Hematopoietic multipotent progenitor cell treated with erythropoietin and hydrocortisone succinate and interleukin-3 and kit ligand, for 4 days (in vitro differentiated cells): ENCODE data around the gene FHL3.
"Not testable (repeated sequence)": the region's sequence is repeated elsewhere in the genome, so short reads cannot be mapped to it uniquely, and the experiment has no call there.

Experiments
- DNase-seq: peaks from one replicate; pipeline ENCODE4 v3.0.0-alpha.2; 2015

FHL3 gene

DNA sequence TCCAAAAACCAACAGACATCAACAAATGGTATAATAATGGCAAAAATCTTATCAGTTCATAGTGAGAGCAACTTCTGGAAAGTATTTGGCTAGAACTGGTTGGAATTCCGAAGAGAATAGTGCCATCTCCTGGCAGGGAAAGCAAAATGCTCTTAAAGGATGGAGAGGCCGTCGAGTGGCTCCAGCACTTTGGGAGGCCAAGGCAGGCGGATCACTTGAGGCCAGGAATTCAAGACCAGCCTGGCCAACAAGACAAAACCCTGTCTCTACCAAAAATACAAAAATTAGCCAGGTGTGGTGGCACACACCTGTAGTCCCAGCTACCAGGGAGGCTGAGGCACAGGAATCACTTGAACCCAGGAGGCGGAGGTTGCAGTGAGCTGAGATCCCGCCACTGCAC is 30.2 kb downstream of the FHL3 start:
- peak; percentile 72 for DNase-seq

DNA sequence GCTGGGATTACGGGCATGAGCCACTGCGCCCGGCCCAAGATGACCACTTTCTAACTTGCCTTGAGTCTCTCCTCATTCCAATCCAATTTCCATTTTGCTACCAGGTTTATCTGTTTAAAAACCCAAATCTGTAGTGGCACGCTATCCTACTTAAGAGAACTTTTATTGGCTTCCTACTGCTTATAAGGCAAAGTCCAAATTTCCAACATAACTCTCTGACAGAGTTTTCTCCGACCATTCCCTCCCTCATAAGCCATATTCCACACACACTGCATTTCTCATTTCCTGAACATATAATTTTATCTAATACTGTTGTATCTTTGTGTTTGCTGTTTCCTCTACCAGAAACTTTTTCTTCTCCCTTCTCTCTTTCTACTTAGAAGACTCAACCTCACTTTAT is 30.7 kb downstream of the FHL3 start:
- no peak for DNase-seq

DNA sequence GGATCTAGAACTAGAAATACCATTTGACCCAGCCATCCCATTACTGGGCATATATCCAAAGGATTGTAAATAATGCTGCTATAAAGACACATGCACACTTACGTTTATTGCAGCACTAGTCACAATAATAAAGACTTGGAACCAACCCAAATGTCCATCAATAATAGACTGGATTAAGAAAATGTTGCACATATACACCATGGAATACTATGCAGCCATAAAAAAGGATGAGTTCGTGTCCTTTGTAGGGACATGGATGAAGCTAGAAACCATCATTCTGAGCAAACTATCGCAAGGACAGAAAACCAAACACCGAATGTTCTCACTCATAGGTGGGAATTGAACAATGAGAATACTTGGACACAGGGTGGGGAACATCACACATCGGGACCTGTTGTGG is 31.6 kb downstream of the FHL3 start:
- DNase-seq: not testable (repeated sequence)

DNA sequence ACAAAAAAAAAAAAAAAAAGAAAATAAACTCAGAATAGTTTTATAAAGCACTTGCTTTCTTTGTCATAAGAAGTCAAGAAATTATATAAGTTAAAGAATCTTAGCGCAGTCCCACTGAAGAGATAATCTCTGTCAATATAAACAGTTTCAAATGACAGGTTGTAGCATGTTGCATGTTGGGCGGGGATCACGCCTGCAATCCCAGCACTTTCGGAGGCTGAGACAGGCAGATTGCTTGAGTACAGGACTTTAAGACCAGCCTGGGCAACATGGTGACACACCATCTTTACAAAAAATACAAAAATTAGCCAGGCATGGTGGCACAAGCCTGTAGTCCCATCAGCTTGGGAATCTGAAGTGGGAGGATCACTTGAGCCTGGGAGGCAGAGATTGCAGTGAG is 40.0 kb downstream of the FHL3 start:
- no peak for DNase-seq

DNA sequence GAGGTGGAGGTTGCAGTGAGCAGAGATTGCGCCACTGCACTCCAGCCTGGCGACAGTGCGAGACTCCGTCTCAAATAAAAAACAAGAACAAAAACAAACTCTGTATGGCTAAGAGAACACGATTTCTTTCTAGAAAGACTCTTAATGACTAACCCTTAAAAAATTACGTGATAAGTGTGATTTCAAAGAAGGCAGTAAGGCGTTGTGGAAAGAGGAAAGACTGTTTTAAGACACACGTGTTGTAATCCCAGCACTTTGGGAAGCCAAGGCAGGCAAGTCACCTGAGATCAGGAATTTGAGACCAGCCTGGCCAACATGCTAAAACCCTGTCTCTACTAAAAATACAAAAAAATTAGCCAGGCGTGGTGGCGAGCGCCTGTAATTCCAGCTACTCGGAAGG is 41.2 kb downstream of the FHL3 start:
- not testable (repeated sequence) for DNase-seq

DNA sequence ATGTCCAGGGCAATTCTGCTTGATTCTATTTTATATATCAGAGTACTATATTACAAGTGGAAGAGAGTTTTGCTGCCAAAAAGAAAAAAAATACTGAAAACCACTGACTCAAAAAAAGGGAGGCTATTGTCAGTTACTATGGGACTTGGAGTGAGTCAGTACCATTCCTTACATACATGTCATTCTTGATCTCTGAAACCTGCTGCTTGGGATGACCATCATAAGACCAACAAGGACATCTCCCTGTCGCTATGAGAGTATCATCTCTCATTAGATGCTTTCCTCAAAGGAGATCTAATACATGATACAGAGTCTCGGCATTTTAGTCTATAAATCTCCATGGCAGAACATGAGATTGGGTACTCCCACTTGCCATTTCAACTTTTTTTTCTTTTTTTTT is 46.6 kb downstream of the FHL3 start:
- no peak for DNase-seq

DNA sequence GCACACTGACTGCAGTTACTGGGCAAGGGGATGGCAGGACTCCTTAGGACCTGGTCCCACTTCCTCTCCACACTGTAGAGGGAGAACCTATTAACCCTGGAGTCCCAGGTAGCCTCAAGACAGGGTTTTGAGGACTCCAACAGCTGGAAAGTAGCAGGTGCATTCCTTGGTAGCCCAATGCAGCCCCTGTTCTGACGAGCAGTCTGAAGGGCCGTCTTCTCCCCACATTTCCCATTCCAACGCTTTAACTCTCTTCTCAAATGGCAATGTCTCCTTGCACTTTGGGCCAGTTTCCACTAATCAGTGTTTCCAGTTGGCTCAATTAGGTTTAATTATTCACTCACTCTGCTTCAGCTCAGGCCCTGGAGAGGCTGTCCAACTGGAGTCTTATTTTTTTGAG is 49.6 kb downstream of the FHL3 start:
- no peak for DNase-seq

DNA sequence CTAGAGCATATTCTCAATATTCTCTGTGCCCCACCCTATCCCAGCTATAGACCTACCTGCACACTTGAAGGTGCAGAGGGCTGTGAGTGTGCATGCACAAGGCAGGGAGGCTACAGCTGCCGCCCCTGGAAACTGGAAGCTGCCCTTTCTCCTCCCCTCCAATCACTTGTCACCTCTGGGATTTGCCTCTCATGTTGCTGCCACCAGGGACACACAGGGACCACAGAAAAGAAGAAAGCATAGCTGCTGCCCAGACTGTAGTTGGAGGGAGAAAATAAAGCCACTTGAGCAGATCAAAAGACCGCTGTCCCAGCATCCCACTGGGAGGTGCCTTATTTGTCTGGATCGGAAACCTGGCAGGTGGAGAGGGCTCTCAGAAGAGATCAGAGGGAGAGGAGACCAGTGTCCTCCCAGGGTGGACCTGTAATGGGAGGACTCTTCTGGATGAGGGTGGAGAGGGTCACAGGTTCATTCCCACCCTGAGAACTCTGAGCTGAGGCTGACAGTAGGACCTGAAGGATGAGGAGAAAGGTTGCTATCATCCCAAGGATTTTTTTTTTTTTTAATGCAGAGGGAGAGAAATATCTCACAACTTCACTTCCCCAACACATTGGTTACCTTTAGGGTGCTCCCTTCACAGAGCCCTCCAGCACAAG is 50.9 kb downstream of the FHL3 start:
- DNase-seq: peak; percentile 43

DNA sequence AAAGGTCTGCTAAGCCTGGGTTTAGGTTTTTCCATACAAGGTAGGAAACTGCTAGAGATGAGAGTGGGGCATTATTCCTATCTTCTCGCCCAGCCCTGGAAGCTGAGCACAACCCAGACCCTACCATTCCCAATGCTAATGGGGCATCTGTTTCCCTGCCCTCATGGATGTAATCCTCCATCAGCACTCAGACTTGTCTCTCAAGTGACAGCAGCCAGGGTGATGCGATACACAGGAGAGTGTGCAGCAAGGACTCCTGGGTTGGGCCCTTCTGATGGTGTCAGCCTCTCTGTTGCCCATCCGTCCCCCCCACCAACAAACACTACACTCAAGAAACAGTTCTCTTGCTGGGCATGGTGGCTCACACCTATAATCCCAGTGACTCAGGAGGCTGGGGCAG is 52.6 kb downstream of the FHL3 start:
- DNase-seq: no peak

DNA sequence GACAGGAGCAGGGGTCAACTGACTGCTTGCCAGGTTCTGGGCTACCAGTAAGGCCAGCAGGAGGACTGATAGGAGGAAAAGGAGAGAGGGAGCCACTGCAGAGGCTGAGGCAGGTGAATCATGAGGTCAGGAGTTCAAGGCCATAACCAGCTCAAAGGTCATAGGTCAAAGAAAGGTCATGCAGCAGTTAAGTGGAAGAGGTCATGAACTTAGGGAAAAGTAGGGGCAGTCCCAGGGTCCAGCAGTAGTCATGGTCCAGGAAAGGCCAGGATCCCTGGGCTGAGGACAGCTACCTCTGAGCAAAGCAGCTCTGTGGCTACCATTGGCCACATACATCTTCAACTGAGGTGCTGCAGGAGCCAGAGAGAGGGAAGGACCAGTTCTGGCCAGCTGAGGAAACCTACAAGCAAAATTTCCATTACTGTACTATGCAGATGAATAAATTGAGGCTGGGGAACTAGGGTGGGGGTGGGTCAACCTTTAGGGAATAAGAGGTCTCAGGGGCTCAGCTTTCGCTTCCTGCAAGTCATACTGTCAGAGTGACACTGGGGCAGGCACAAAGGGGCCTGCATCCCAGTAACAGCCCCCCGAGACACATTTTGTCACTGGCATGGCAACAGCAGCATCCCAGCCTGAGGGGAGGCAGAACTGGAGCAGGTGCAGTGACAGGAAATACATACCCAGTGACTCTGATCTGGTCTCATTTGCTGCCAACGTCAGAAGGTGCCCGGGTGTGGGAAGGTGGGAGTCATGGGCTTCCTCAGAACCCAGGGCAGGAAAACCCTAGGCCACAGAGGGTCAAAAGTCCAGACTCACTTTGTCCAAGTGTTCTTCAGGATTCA is 53.3 kb downstream of the FHL3 start:
- DNase-seq: no peak

DNA sequence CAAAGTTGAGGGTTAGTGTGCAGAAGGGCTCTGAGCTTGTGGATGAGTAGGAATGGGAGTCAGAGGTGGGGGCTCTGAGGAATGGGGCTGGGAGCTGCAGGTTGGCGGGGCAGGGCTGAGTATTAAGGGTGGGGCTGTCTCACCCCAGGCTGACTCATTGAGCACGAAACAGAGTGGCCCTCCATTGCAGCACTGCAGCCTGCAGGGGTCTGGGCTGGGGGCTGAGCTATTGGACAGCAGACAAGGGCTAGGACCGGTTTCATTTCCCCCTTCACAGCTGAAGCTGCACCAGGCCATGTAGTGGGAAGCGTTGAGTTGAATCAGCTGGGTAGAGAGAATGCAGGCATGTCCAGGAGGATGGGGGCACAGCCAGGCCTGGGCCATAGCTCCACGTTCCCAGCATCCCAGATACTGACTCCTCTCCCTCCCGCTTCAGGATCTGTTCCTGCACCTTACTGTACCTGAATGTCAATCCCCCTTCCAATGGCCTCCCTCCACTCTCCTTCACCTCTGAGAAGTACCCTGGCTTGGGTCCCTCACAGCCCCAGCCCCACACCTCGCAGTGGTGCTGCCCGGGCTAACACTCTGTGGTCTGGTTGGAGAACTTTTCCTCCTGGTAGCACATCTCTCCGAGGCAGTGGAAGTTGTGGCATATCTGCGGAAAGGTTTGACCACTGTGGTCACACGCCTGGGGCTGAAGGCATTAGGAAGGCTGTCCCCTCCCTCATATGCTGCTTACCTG is 54.1 kb downstream of the FHL3 start:
- DNase-seq: no peak

DNA sequence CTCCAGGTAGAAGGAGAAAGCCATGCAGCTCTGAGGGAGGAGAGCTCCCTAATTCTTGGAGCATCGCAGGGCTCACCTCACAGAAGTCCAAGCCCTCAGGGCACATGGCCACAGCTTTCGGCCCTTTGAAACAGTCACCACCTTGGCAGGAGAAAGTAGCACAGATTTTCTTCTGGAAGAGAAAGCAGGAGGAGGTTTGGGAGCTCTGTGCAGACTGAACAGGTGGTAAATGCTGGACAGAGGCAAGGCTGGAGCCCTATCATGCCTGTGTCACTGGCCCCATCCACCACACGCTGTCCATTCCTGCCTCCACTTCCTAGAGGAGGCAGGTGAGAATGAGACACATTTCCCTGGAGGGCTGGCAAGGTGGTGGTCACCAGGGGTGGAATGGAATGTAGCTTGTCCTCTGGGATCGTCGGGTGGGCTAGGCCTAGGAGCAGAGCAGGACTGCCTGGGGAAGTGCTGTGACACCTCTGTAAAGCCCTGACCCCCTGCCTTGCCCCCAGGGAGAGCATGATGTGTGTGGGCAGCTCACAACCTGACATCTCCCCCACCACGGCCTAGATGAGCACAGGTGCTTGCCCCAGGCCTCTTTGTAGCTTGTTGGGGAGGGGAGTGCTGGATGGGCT is 55.7 kb downstream of the FHL3 start:
- no peak for DNase-seq

DNA sequence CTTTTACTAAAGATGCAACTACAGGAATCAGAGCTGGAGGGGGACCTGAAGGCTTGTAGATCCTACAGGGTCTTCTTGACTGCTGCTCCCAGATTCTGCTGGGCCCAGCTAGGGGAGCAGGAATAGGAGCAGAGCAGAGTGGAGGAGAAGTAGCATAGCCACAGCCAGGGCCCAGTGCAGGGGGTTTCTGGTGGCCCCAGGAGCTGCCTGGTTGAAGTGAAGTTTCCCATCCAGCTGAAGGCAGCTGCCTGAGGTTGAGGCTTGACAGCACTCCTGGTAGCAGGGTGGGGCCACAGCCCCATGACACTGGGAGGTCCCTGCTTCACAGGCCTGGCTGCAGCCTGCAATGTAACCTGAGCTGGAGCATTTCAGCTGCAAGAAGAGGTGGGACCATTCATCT is 56.5 kb downstream of the FHL3 start:
- no peak for DNase-seq

DNA sequence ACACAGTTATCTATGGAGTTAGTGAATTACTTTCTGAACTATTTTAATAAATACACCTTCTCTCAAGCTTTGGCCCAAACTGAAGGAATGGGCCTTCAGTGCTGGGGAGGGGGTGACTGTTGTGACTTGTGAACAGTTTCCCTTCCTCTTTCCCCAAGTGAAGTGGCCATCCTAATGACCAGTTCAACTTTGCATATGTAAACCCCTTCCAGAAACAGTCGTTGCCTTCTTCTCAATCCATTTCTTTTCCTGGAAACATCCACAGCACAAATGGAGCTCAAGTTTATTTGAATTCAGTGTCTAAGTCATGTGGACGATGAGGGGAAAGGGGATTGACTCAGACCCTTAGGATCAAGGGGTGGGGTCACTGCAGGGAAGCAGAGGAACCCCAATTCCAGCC is 57.1 kb downstream of the FHL3 start:
- no peak for DNase-seq

DNA sequence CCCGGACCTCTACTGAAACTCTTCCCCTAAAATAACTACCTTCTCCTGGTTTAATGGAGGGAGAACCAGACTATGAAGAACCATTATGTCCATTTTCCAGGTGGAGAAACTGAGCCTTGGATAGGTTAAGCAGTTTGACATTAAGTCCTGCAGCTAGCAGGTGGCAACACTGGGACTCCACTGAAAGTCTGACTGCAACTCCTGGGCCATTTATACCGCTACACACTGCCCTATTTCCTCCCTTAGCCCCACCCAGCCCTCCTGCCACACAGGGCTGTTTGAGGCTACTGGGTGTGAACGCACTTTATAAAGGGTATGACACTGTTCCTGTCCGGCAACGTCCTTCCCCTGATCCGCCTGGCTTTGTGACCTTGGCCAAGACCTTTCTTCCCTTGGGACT is 58.0 kb downstream of the FHL3 start:
- DNase-seq: peak; percentile 45
